ENCODE measurements around the gene GGT1.
"Not testable (repeated sequence)": the region's sequence is repeated elsewhere in the genome, so short reads cannot be mapped to it uniquely, and the experiment has no call there.

The GGT1 gene

GRCh38 chr22:24644409-24644808 is 41.4 kb downstream of the GGT1 start:
- not testable (repeated sequence) for DNase-seq

DNA sequence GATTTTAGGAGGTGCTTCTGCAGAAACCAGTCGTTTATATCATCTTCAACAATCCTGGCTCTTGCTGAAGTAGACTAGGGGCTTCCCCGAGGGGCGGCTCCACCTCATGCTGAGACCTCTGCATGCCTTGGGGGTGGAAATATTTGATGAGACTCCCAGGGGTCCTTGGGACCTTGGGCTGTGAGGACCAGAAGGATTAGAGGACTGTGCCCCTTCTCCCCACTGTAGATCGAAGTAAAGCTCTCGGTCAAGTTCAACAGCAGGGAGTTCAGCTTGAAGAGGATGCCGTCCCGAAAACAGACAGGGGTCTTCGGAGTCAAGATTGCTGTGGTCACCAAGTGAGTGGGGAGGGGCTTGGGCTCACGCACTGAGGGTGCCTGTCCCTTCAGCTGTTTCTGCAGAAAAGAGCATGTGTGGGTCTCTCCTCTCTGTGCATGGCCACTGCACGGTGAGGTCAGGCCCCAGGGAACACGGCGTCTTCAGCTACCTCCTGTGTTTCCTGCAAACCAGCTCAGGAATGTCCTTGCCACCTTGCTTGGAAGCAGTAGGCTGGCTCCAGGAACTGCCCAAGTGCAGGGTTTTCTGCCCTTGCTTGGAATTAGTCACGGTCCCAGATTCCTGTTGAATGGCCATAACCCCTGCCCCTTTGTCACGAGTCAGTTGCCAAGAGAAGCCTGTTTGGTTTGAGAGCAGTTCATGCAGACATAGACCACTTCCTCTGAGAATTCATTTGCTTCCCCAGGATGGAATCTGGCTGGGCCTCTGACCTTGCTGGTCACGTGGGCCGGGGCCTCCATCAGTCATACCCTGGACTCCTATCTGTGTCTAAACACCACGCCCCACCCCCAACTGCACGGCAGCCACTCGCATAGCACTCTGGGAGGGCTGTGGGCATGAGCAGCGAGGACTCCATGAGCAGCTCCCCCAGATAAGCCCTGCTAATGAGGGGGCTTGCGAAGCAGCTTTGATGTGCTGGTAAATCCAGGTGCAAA is 42.7 kb downstream of the GGT1 start:
- not testable (repeated sequence) for DNase-seq

DNA sequence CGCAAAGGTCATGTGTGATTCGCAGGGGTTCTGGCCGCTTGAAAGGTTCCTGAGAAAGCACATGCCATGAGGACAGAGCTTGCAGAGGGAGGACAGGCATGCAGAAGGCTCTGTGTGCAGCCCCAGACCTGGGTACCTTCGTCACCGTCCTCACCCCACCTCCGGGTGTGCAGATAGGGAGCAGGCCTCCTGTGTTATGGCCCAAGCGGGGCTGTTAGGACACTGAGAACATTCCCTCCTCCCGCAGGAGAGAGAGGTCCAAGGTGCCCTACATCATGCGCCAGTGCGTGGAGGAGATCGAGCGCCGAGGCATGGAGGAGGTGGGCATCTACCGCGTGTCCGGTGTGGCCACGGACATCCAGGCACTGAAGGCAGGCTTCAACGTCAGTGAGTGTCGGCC is 43.8 kb downstream of the GGT1 start:
- not testable (repeated sequence) for DNase-seq

- not testable (repeated sequence) for DNase-seq
Observed at GRCh38 chr22:24649371-24649770, 46.4 kb downstream of the GGT1 start.

GRCh38 chr22:24650884-24651283 is 47.9 kb downstream of the GGT1 start:
- DNase-seq, result not testable (repeated sequence)

DNA sequence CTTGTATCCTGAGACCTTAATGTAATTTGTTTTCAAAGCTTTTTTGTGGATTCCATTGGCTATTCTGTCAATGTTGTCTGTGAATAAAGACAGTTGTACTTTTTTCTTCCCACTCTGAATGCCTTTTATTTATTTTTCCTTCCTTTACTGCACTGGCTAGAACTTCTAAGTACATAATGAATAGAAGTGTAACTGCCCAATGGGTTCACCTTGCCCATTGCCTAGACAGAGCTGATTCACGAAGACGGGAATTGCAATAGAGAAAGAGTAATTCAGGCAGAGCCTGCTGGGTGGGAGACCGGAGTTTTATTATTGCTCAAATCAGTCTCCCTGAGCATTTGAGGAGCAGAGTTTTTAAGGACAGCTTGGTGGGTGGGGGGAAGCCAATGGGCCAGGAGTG is 62.4 kb downstream of the GGT1 start:
- DNase-seq, result not testable (repeated sequence)

- not testable (repeated sequence) for DNase-seq
Observed at GRCh38 chr22:24667904-24668303, 64.9 kb downstream of the GGT1 start.

DNA sequence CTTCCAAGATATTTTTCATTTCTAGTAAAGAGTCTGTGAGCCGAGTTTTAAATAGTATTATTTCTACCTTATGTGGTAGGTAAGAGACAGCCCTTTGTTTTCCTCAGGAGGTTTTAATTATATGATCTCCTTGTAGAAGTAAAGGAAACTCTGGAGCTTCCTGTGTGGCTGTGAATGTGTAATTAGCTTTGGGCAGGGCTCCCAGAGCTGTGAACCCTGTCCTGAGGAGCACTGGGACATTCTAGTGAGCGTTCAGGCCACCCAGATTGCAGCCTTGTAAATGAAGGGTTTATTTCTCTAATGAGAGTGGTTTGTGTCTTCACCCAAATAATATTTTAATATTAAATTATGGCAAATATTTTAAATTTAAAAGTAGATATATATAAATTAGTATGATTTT is 69.5 kb downstream of the GGT1 start:
- not testable (repeated sequence) for DNase-seq
